BJ (cell line): Measurements from ENCODE around the gene ZGLP1. TPM values are rescaled to one million over a fixed set of nuclear protein-coding genes. Genes with fewer than 3 reads are reported as not detected.

Experiments used
- CTCF ChIA-PET: fragments of 350-600 bp; formaldehyde crosslinking; extraction: SDS; loops from one replicate; lab custom pipeline; 2021; ENCODE audit warnings: antibody characterized with exemption, inconsistent platforms; lab: Yijun Ruan, JAX
- POLR2A ChIA-PET: fragments of 300-600 bp; sonication (Branson Sonifier 250); formaldehyde crosslinking; extraction: SDS; loops from one replicate; lab custom pipeline; 2021; ENCODE audit warnings: antibody characterized with exemption; lab: Charles Lee
- DNase-seq: peaks from one replicate; pipeline ENCODE4 v3.0.0-alpha.2; 2011; ENCODE audit warnings: low read depth
- H3K27me3 ChIP-seq: 2 replicates; pipeline ENCODE4 v1.6.0; 2011; ENCODE audit warnings: low read length; ENCODE audit not compliant: control insufficient read depth, insufficient read depth
- H3K36me3 ChIP-seq: 2 replicates; pipeline ENCODE4 v1.5.1; 2011; ENCODE audit warnings: low read length; ENCODE audit not compliant: control insufficient read depth, insufficient read depth
- H3K4me3 ChIP-seq: 2 replicates; pipeline ENCODE4 v1.5.1; 2011; ENCODE audit warnings: low read depth, mild to moderate bottlenecking, control low read depth, low read length
- polyA minus RNA-seq: library from RNA; depleted of rRNA, polyadenylated mRNA; stranded (reverse); fragments of >200 nt; gene quantifications from 2 replicates; pipeline ENCODE4 v1.2.3, GENCODE V29; 2011; rRNA and poly(A)+ RNA removed
- polyA plus RNA-seq: library from polyadenylated mRNA; depleted of rRNA; stranded (reverse); fragments of >200 nt; gene quantifications from 2 replicates; pipeline ENCODE4 v1.2.3, GENCODE V29; 2011; rRNA removed
- TF ChIP-seq, protein P1 (sequence below): IDR thresholded peaks from 2 replicates; pipeline ENCODE4 v1.5.1; 2011; ENCODE audit warnings: low read depth, mild to moderate bottlenecking, control low read depth, inconsistent platforms, low read length, moderate library complexity; ENCODE audit not compliant: insufficient read depth

ZGLP1 gene
- polyA plus RNA-seq (1.2 TPM in 2 replicates), polyA minus RNA-seq (1.1 TPM in 1 of 2 replicates, not detected in the other)

DNA sequence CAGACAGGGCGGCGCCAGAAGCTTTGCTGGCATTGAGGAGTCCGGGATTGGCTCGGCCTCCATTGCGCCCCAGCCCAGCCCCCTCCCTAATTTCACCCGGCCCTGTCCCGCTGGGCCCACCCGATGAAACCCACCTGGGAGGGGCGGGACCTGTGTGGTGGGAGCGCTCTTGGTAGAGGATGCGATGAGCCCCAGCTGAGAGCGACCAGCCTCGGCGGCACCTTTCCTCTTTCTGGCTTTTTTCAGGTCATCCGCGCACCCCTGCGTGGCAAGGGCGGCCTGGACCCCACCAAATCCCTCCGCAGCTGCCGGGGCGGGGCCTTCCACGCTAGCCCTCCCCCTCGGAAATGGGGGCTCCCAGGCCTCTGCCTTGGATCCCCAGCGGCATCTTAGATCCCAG lies at the start of gene ZGLP1:
Gene ZGLP1, minus strand, starts transcription at position 393 of the 400 bp plus-strand sequence.
- no peak for DNase-seq
- no peak within 1 kb of the TSS for H3K4me3 ChIP-seq
- TF ChIP-seq, protein P1, sequence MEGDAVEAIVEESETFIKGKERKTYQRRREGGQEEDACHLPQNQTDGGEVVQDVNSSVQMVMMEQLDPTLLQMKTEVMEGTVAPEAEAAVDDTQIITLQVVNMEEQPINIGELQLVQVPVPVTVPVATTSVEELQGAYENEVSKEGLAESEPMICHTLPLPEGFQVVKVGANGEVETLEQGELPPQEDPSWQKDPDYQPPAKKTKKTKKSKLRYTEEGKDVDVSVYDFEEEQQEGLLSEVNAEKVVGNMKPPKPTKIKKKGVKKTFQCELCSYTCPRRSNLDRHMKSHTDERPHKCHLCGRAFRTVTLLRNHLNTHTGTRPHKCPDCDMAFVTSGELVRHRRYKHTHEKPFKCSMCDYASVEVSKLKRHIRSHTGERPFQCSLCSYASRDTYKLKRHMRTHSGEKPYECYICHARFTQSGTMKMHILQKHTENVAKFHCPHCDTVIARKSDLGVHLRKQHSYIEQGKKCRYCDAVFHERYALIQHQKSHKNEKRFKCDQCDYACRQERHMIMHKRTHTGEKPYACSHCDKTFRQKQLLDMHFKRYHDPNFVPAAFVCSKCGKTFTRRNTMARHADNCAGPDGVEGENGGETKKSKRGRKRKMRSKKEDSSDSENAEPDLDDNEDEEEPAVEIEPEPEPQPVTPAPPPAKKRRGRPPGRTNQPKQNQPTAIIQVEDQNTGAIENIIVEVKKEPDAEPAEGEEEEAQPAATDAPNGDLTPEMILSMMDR: no peak
- H3K27me3 ChIP-seq: no peaks in the 10 kb centered on the region
- ChIA-PET CTCF (no interaction called here), POLR2A (no interaction called here)
- peaks cover 6% of the 10 kb centered on the region; the same call in 1 of the 2 replicates for H3K36me3 ChIP-seq

DNA sequence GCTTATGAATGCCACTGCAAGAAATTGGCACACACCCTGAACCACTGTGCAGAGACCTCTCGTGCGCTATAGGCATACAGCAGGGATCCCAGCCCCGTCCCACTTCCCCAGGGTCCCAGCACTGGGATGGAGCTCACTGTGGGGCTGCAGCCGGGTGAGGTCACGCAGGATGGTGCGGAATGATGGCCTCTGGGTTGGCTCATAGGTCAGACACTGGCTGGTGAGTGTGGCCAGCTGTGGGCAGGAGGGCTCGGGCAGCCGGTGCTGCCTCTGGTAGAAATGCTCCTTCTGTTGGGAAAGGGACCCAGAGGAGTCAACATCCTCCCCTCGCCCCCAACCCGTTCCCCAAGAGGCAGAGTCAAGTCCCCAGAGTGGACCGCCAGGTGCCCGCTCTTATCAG lies 46.8 kb upstream of the ZGLP1 start:
- no peak for DNase-seq
- POLR2A ChIA-PET: no interaction called here
- peaks cover 31% of the 10 kb centered on the region for H3K36me3 ChIP-seq

DNA sequence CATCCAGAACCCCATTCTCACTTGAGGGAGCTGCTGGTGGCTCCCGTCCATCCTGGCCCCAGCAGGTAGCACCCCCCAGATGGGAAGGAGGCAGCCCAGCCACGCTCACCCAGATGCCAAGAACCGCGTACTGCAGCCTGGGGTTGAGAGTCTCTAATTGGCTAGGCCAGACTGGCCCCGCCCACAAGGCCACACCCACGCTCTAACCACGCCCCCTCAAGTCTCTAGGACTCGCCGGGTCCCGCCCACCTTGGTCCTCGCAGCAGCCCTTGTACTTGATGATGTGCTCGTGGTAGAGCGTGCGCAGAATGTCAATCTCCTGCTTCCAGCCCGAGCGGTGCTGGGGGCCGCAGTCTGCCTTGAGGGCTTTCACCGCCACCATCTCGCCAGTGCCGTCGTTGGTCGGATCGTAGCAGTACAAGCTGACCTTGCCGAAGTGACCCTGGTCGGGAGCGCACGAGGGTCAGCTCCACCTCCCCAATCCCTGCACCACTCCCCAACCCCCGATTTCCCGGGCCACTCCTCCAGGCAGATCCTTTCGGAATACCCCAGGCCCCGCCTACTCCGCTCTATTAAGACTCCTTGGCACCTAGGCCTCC lies 44.3 kb upstream of the ZGLP1 start:
- DNase-seq: no peak
- Histone ChIP-seq H3K27me3 (no peaks in the 10 kb centered on the region), H3K36me3 (peaks cover 26% of the 10 kb centered on the region), H3K4me3 (no peak overlapping the region)
- ChIA-PET CTCF (interaction anchor here (0.7 kb wide), 1 partner anchor 17 kb away, joined by 5 read pairs; no protein-coding TSS in a partner anchor), POLR2A (interaction anchor here (0.6 kb wide), 1 partner anchor 185 kb away, joined by 3 read pairs; no protein-coding TSS in a partner anchor)
- TF ChIP-seq, protein P1: no peak

More for the DNA sequence above, 46.8 kb upstream of the ZGLP1 start:
- no peaks in the 10 kb centered on the region for H3K27me3 ChIP-seq
- TF ChIP-seq, protein P1: no peak
- CTCF ChIA-PET: no interaction called here
- no peak overlapping the region for H3K4me3 ChIP-seq

DNA sequence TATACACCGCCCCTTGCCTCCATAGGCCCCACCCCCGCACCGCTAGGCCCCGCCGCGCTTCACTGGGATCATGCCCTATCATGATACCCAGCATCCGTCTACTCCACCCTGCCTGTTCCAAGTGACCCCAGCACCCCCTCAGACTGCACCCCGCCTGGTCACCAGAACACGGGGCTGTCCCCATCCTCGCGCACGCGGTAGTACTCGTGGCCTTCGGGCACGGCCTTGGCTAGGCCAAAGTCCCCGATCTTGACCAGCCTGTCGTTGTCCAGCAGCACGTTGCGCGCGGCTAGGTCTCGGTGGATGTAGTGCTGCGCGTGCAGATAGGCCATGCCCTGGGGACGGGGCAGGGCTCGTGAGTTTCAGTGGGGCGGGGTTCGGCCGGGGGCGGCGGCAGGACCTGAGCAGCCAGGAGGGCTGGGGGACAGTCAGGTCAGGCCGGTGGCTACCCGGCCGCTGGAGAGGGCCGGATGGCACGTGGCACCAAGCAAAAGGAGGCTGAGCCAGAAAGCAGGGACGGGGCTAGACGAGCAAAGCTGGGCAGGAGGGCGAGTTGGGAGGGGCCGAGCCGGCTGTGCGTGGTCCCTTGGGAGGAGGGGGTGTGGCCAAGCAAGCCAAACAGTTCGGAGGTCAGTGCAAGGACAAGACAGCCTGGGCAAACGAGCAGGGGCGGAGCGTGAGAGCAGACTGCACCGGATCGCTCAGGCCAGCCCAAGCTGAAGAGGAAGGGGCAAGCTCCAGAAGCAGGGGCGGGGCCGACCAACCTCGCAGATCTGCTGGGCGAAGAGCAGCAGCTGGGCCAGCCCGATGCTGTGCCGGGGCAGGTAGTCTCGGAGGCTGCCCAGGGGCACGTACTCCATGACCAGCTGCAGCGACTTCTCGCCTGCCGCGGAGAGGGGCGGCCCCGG lies 43.4 kb upstream of the ZGLP1 start:
- CTCF ChIA-PET: interaction anchor here (0.7 kb wide), 1 partner anchor 16 kb away, joined by 5 read pairs; no protein-coding TSS in a partner anchor
- TF ChIP-seq, protein P1: no peak
- H3K36me3 ChIP-seq: peaks cover 26% of the 10 kb centered on the region
- no peaks in the 10 kb centered on the region for H3K27me3 ChIP-seq
- POLR2A ChIA-PET: no interaction called here
- H3K4me3 ChIP-seq: no peak overlapping the region
- no peak for DNase-seq

DNA sequence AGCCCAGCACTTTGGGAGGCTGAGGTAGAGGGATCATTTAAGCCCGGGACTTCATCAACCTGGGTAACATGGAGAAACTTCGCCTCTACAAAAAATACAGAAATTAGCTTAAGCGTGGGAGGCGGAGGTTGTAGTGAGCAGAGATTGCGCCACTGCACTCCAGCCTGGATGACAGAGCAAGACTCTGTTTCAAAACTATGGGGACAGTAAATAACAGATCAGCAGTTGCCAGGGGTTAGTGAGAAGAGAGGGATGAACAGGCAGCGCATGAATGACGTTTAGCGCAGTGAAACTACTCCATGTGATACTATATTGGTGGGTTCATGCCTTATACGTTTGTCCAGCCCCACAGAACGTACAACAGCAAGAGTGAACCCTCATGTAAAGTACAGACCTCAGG lies 36.9 kb upstream of the ZGLP1 start:
- POLR2A ChIA-PET: no interaction called here
- TF ChIP-seq, protein P1: no peak

More for the DNA sequence above, 36.9 kb upstream of the ZGLP1 start:
- no peaks in the 10 kb centered on the region for H3K27me3 ChIP-seq
- H3K36me3 ChIP-seq: peaks cover 1% of the 10 kb centered on the region; the same call in 1 of the 2 replicates
- no peak for DNase-seq
- no peak overlapping the region for H3K4me3 ChIP-seq
- CTCF ChIA-PET: interaction anchor here (1.6 kb wide), 1 partner anchor 77 kb away, joined by 3 read pairs; no protein-coding TSS in a partner anchor
